ENCODE measurements around the gene ABHD10.

The ABHD10 gene

DNA sequence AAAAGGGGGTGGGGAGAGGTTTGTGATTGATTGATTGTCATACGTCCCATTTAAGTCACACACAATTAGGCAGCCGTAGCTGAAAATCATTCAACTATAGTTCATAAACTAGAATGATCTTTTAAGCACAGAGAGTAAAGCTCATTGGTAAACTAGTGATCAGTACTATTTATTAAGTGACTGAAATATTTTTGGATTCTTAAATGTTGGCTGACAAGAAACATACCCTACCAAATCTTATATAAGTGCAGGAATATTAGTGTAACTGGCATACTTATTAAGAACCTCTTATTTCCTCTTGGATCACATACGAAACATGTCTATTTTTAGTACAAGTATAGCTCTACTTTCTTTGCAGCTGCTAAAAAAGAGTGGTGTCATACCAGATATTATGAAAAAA, 8.4 kb upstream of the ABHD10 start:
- TF ChIP-seq, protein P1, sequence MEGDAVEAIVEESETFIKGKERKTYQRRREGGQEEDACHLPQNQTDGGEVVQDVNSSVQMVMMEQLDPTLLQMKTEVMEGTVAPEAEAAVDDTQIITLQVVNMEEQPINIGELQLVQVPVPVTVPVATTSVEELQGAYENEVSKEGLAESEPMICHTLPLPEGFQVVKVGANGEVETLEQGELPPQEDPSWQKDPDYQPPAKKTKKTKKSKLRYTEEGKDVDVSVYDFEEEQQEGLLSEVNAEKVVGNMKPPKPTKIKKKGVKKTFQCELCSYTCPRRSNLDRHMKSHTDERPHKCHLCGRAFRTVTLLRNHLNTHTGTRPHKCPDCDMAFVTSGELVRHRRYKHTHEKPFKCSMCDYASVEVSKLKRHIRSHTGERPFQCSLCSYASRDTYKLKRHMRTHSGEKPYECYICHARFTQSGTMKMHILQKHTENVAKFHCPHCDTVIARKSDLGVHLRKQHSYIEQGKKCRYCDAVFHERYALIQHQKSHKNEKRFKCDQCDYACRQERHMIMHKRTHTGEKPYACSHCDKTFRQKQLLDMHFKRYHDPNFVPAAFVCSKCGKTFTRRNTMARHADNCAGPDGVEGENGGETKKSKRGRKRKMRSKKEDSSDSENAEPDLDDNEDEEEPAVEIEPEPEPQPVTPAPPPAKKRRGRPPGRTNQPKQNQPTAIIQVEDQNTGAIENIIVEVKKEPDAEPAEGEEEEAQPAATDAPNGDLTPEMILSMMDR (IDR thresholded peaks at IDR 0.05; ENCODE audit: insufficient read depth, low read depth, low read length, missing control alignments), result no peak

DNA sequence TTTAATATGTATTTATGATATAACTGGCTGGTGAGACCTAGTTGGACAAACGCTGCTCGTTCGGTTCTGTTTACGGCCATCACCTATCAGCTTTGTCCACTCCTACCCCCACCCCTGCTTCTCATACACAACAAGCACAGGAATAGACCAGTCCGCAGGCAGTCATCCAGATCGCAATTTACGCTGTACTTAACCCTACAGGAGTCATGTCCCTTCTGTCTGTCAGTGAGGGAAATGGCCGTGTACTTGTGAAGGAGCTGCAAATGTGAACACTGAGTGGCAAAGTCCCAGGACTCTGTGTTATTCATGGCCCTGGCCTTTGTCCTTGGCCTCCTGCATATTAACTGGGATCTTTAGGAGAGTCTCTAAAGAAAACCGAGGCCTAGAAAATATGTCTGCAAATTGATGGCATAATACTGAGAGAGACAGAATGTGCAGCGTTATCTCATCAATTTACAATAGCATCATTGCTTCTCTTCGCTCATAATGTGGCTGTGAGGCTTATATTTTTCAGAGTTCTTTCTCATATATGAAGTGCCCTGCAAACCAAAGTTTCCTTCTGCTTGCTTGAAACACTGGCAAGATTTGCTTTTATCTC, 7.2 kb upstream of the ABHD10 start:
- TF ChIP-seq, protein P1 (IDR thresholded peaks at IDR 0.05; ENCODE audit: insufficient read depth, low read depth, low read length, missing control alignments), result no peak
- no peak for DNase-seq (ENCODE audit: low read depth)
- no peak overlapping the region for H3K4me3 ChIP-seq (ENCODE audit: low read depth, low read length)

More for the DNA sequence above, 8.4 kb upstream of the ABHD10 start:
- no peak overlapping the region for H3K4me3 ChIP-seq (ENCODE audit: low read depth, low read length)
- no peak for DNase-seq (ENCODE audit: low read depth)

GRCh38 chr3:111972891-111973290, 5.9 kb upstream of the ABHD10 start:
- no peak for DNase-seq (ENCODE audit: low read depth)
- H3K4me3 ChIP-seq (ENCODE audit: low read depth, low read length), result no peak overlapping the region
- TF ChIP-seq, protein P1 (IDR thresholded peaks at IDR 0.05; ENCODE audit: insufficient read depth, low read depth, low read length, missing control alignments), result no peak

DNA sequence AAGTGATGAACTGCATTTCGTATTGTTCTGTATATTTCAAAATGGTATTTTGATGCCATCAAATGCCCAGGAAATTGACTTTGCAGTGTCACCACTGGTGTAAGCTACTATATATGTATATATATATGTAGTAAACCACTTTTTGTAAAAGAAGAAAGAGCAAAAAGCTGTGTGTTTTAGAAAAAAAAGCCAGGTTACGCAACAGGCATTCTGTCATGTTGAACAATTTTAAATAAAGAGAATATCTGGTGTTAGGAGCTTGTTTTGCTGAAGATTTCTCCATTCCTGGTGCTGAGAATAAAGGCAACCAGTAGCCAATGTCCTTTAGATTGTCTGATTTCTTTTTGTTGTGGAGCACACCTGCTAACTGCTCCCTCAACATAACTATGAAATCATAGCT, 3.7 kb upstream of the ABHD10 start:
- DNase-seq (ENCODE audit: low read depth), result no peak
- H3K4me3 ChIP-seq (ENCODE audit: low read depth, low read length), result no peak overlapping the region
- TF ChIP-seq, protein P1 (IDR thresholded peaks at IDR 0.05; ENCODE audit: insufficient read depth, low read depth, low read length, missing control alignments), result no peak

- DNase-seq (ENCODE audit: low read depth), result no peak
- TF ChIP-seq, protein P1 (IDR thresholded peaks at IDR 0.05; ENCODE audit: insufficient read depth, low read depth, low read length, missing control alignments), result no peak
- no peak overlapping the region for H3K4me3 ChIP-seq (ENCODE audit: low read depth, low read length)
Observed at GRCh38 chr3:111976254-111976653, 2.6 kb upstream of the ABHD10 start.

GRCh38 chr3:111979434-111980038, 710 bp downstream of the ABHD10 start:
- TF ChIP-seq, protein P1 (IDR thresholded peaks at IDR 0.05; ENCODE audit: insufficient read depth, low read depth, low read length, missing control alignments), result no peak
- peak; percentile 37 for DNase-seq (ENCODE audit: low read depth)
- peak overlapping the region; percentile 97 for H3K4me3 ChIP-seq (ENCODE audit: low read depth, low read length)

Data from GM12865 (cell line).